Epithelial cell of proximal tubule (primary cell): Measurements from ENCODE around the gene KCNG2. TPM values are rescaled to one million over a fixed set of nuclear protein-coding genes. Genes with fewer than 3 reads are reported as not detected.

Experiments
- DNase-seq: peaks from one replicate; pipeline ENCODE4 v3.0.0-alpha.2; 2011; ENCODE audit warnings: low read depth
- H3K4me3 ChIP-seq: 2 replicates; pipeline ENCODE4 v1.5.1; 2011; ENCODE audit warnings: low read depth, mild to moderate bottlenecking, low read length
- CTCF ChIP-seq: conservative IDR thresholded peaks from 2 replicates; pipeline ENCODE4 v1.5.1; 2012; ENCODE audit warnings: low read depth, mild to moderate bottlenecking, low read length
- total RNA-seq: library from RNA; depleted of rRNA; stranded (reverse); fragments of >200 nt; gene quantifications from 2 replicates; pipeline ENCODE4 v1.2.3, GENCODE V29; 2015

Gene KCNG2
- total RNA-seq, 1 donor from 2014 or later, result not detected

GRCh38 chr18:79769698-79770500 lies 27.8 kb upstream of the KCNG2 start:
- DNase-seq, result no peak
- H3K4me3 ChIP-seq, result no peak overlapping the region
- TF ChIP-seq CTCF, result no peak

GRCh38 chr18:79770501-79770815 lies 27.3 kb upstream of the KCNG2 start:
- TF ChIP-seq CTCF, result no peak
- H3K4me3 ChIP-seq, result no peak overlapping the region
- DNase-seq, result no peak

GRCh38 chr18:79770826-79771225 lies 26.9 kb upstream of the KCNG2 start:
- TF ChIP-seq CTCF, result no peak
- H3K4me3 ChIP-seq, result no peak overlapping the region
- no peak for DNase-seq

- no peak for DNase-seq
- no peak for TF ChIP-seq CTCF
- H3K4me3 ChIP-seq, result no peak overlapping the region
Observed at GRCh38 chr18:79771446-79772107, 26.2 kb upstream of the KCNG2 start.

- no peak for DNase-seq
Observed at GRCh38 chr18:79772108-79772864, 25.5 kb upstream of the KCNG2 start.

More at GRCh38 chr18:79772108-79772864, 25.5 kb upstream of the KCNG2 start:
- no peak for TF ChIP-seq CTCF
- no peak overlapping the region for H3K4me3 ChIP-seq
